Measurements from ENCODE around the gene PCNA. TPM values are rescaled to one million over a fixed set of nuclear protein-coding genes. Genes with fewer than 3 reads are reported as not detected.

PCNA gene
- total and polyA plus RNA-seq, 12 donors, result 23.5 to 106 (median 48.6) TPM

DNA sequence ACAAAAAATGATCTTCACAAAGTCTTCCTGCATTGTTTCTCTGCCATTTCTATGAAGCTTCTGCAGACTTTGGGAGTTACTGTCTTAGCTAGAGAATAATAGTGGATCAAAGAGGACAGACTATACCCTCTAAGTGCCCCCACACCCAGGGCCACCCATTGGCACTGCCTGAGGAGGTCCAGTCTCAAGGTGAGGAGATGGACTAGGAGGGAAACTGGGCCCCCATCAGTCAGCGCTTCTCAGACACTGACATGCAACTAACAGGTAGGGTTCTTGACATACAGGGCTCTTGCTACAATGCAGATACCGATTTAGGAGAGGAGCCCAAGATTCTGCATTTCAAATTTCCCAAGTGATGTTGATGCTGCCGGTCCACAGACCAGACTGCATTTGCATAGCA, 24.3 kb downstream of the PCNA start:
- WGBS, 4 donors, result 92 to 100% (median 94%) methylated on average over 2 to 3 of the region's 3 CpGs
- Histone ChIP-seq H3K36me3 (replicated peaks in 1 of 2) (peaks cover 0 to 18% of the 10 kb centered on the region in 2 donors), H3K27ac (no peak overlapping the region), H3K4me1 (replicated peaks in 1 of 2) (peaks cover 0 to 5% of the 10 kb centered on the region in 2 donors), H3K9me3 (replicated peaks in 1 of 3) (no peaks in the 10 kb centered on the region), H3K4me3 (no peak overlapping the region), H3K27me3 (no peaks in the 10 kb centered on the region)
- intact Hi-C loops (cut with DNase I), result loop anchor here (5.0 to 10.0 kb wide), 3 partner anchors 51 to 343 kb away; partner anchors contain the start of gene SLC23A2 (in 2 of the 2)
- DNase-seq, result peak in 1 of 7 donors; percentile 44
- TF ChIP-seq POLR2A (IDR thresholded peaks at IDR 0.05), result no peak
- TF ChIP-seq, protein P1, sequence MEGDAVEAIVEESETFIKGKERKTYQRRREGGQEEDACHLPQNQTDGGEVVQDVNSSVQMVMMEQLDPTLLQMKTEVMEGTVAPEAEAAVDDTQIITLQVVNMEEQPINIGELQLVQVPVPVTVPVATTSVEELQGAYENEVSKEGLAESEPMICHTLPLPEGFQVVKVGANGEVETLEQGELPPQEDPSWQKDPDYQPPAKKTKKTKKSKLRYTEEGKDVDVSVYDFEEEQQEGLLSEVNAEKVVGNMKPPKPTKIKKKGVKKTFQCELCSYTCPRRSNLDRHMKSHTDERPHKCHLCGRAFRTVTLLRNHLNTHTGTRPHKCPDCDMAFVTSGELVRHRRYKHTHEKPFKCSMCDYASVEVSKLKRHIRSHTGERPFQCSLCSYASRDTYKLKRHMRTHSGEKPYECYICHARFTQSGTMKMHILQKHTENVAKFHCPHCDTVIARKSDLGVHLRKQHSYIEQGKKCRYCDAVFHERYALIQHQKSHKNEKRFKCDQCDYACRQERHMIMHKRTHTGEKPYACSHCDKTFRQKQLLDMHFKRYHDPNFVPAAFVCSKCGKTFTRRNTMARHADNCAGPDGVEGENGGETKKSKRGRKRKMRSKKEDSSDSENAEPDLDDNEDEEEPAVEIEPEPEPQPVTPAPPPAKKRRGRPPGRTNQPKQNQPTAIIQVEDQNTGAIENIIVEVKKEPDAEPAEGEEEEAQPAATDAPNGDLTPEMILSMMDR (IDR thresholded peaks at IDR 0.05), result no peak

DNA sequence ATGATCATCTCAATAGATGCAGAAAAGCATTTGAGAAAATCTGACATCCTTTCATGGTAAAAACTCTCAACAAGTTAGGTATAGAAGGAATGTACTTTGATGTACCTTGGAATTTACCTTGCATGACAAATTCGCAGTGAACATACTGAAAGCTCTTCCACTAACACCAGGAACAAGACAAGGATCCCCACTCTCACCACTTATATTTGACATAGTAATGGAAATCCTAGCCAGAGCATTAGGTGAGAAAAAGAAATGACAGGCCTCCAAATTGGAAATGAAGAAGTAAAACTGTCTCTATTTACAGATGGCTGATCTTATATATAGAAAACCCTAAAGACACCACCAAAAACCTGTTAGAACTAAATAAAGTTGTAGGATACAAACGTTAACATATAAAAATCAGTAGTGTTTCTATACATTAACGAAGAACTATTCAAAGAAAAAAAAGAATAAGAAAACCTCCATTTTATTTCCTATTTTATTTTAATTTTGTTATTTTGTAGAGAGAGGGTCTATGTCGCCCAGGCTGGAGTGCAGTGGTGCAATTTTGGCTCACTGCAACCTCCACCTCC, 26.9 kb downstream of the PCNA start:
- H3K27me3 ChIP-seq, result no peaks in the 10 kb centered on the region
- TF ChIP-seq, protein P1 (IDR thresholded peaks at IDR 0.05), result no peak
- TF ChIP-seq POLR2A (IDR thresholded peaks at IDR 0.05), result no peak
- no peak for DNase-seq
- H3K9me3 ChIP-seq (replicated peaks in 1 of 3), result no peaks in the 10 kb centered on the region
- H3K36me3 ChIP-seq (replicated peaks in 1 of 2), result no peaks in the 10 kb centered on the region
- intact Hi-C loops (cut with DNase I), result loop anchor here (10.0 kb wide), 2 partner anchors 48 to 88 kb away; partner anchors contain the start of gene SLC23A2 (in 2 of the 2)
- 68 to 89% (median 74%) methylated on average over 4 of the region's 4 CpGs for WGBS, 4 donors
- H3K27ac ChIP-seq, result no peak overlapping the region
- no peak overlapping the region for H3K4me3 ChIP-seq
- H3K4me1 ChIP-seq (replicated peaks in 1 of 2), result no peaks in the 10 kb centered on the region

DNA sequence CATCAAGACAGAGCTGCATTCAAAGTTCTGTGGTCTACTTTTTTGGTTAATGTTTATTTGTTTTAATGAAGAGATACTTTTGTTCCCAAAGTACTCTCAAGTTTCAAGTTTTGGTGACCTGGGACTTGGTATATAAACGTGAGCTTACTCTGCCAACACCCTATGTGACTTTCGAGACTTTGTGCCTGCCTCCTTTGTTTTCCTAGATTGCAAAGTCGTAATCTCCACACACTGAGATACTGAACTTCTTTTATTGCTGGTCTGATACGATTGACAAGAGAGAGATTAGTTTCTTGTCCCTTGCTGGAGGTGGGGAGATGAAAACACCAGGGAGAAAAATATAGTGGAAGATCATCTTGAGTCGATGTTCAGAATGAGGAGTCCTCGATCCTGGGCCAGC, 27.9 kb downstream of the PCNA start:
- WGBS, 4 donors, result 72 to 89% (median 80%) methylated on average over 6 of the region's 6 CpGs
- Histone ChIP-seq H3K36me3 (replicated peaks in 1 of 2) (no peaks in the 10 kb centered on the region), H3K27ac (no peak overlapping the region), H3K4me3 (no peak overlapping the region), H3K27me3 (no peaks in the 10 kb centered on the region), H3K4me1 (replicated peaks in 1 of 2) (no peaks in the 10 kb centered on the region), H3K9me3 (replicated peaks in 1 of 3) (no peaks in the 10 kb centered on the region)
- intact Hi-C loops (cut with DNase I), result loop anchor here (10.0 kb wide), 2 partner anchors 47 to 87 kb away; partner anchors contain the start of gene SLC23A2 (in 2 of the 2)
- no peak for DNase-seq
- TF ChIP-seq, protein P1 (IDR thresholded peaks at IDR 0.05), result no peak
- no peak for TF ChIP-seq POLR2A (IDR thresholded peaks at IDR 0.05)

DNA sequence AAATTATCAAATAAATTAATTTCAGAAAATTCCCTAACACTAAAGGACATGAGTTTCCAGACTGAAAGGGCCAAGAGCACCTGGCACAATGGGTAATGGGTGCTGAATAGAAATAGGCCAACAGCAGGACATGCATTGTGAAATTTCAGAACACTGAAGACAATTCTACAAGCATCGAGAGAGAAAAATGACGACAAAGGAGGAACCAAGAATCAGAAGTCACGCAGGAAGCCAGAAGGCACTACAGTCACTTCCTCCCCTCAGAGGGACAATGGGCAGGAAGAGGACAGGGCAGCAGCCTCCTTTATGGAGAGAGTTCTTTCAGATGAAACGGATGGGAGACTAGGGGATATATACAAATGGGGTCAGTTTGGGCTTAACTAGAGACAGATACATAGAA, 29.6 kb downstream of the PCNA start:
- DNase-seq, result peak in 4 of 7 donors; percentile 35 to 44 (median 44)
- Histone ChIP-seq H3K27ac (peak overlapping the region in 3 of 5 donors; percentile 39 to 76 (median 65)), H3K4me3 (no peak overlapping the region), H3K27me3 (no peaks in the 10 kb centered on the region), H3K9me3 (replicated peaks in 1 of 3) (no peaks in the 10 kb centered on the region), H3K4me1 (replicated peaks in 1 of 2) (no peaks in the 10 kb centered on the region), H3K36me3 (replicated peaks in 1 of 2) (no peaks in the 10 kb centered on the region)
- peak in 1 of 2 donors; percentile 24 for TF ChIP-seq POLR2A (IDR thresholded peaks at IDR 0.05)
- TF ChIP-seq, protein P1 (IDR thresholded peaks at IDR 0.05), result no peak
- WGBS, 4 donors, result 53 to 63% (median 60%) methylated on average over 4 of the region's 4 CpGs
- intact Hi-C loops (cut with DNase I), result loop anchor here (10.0 kb wide), 2 partner anchors 45 to 85 kb away; partner anchors contain the start of gene SLC23A2 (in 2 of the 2)

Measured in adrenal gland (tissue), 12 donors.